Measurements from ENCODE around the gene CSGALNACT2.
"Not testable (repeated sequence)": the region's sequence is repeated elsewhere in the genome, so short reads cannot be mapped to it uniquely, and the experiment has no call there.

Gene CSGALNACT2

DNA sequence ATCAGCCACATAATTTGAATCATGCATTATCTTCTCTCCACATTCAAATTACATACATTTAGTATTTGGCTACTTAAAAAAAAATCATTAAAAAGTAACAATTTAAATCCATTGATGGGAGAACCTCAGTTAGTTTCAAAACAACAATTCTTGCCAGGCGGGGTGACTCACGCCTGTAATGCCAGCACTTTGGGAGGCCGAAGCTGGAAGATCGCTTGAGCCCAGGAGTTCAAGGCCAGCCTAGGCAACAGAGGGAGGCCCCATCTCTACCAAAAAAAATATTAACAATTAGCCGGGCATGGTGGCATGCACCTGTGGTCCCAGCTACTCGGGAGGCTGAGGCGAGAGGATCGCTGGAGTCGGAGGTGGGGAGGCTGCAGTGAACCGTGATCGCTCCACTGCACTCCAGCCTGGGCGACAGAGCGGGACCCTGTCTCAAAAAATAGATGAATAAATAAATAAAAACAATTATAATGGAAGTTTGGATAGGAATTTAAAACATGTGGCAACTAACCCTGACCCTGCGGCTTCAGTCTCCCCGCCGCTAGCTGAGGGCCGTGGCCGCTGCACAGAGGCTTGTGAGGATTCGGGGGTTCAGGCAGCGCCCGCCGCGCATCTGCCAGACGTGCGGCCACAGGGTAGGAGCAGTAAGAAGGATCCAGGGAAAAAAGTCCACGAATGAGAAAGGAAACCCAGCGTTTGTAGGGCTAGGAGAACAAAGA, 1.1 kb upstream of the CSGALNACT2 start:
- no peaks in the 10 kb centered on the region for H3K27me3 ChIP-seq
- peaks cover 6 to 31% (median 20%) of the 10 kb centered on the region in 4 donors for H3K4me1 ChIP-seq
- no peaks in the 10 kb centered on the region for H3K9me3 ChIP-seq
- peak overlapping the region; percentile 85 to 95 for H3K27ac ChIP-seq
- H3K36me3 ChIP-seq = no peaks in the 10 kb centered on the region
- intact Hi-C loops (cut with DNase I; ENCODE audit: low total_unique reads) = no loop called here
- TF ChIP-seq, protein P1, sequence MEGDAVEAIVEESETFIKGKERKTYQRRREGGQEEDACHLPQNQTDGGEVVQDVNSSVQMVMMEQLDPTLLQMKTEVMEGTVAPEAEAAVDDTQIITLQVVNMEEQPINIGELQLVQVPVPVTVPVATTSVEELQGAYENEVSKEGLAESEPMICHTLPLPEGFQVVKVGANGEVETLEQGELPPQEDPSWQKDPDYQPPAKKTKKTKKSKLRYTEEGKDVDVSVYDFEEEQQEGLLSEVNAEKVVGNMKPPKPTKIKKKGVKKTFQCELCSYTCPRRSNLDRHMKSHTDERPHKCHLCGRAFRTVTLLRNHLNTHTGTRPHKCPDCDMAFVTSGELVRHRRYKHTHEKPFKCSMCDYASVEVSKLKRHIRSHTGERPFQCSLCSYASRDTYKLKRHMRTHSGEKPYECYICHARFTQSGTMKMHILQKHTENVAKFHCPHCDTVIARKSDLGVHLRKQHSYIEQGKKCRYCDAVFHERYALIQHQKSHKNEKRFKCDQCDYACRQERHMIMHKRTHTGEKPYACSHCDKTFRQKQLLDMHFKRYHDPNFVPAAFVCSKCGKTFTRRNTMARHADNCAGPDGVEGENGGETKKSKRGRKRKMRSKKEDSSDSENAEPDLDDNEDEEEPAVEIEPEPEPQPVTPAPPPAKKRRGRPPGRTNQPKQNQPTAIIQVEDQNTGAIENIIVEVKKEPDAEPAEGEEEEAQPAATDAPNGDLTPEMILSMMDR (IDR thresholded peaks at IDR 0.05) = no peak
- no peak for DNase-seq
- peak overlapping the region; percentile 87 to 94 for H3K4me3 ChIP-seq

DNA sequence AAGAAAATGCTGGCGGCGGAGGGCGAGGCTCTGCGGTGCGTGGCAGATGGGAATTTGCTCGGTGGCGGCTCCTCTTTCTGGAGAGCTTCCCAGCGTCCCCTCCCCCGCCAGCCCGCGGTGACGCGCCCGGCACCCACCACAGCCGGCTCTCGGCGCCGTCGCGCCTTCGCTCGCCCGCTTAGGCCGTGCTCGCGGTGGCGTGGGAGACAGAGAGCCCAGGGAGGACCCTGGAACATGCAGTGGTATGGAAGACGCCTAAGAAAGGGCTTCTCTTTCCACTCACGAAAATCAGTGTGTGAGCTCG, 576 bp upstream of the CSGALNACT2 start:
- intact Hi-C loops (cut with DNase I; ENCODE audit: low total_unique reads) = no loop called here
- H3K4me3 ChIP-seq = peak overlapping the region; percentile 87 to 94
- peaks cover 6 to 31% (median 20%) of the 10 kb centered on the region in 4 donors for H3K4me1 ChIP-seq

DNA sequence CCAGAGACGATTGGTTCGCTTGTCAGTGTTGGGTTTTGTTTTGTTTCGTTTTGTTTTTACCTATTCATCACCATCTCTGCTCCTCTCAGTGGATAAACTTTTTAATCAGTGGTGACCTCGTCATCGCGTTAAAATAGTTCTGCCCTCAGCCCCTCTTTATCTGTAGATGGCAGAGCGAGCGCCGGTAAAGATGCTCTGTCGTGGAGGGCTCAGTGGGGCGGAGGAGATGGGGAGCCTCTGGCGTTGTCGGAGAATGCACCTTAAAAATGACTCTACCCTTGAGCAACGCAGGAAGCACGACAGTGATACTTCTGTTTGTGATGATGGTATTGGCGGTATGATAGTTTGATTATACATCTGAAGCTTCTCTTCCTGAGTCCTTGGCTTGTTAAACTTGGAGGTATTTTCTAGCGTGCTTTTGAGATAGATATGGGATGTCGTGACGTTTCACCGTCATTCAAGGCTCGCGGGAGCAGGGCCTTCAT, 554 bp downstream of the CSGALNACT2 start:
- H3K4me3 ChIP-seq = peak overlapping the region; percentile 87 to 94
- DNase-seq = no peak
- no peaks in the 10 kb centered on the region for H3K27me3 ChIP-seq
- H3K36me3 ChIP-seq = no peaks in the 10 kb centered on the region
- intact Hi-C loops (cut with DNase I; ENCODE audit: low total_unique reads) = no loop called here
- TF ChIP-seq, protein P1 (IDR thresholded peaks at IDR 0.05) = no peak
- peak overlapping the region; percentile 85 to 95 for H3K27ac ChIP-seq
- peaks cover 6 to 31% (median 20%) of the 10 kb centered on the region in 4 donors for H3K4me1 ChIP-seq
- no peaks in the 10 kb centered on the region for H3K9me3 ChIP-seq

More for the DNA sequence above, 576 bp upstream of the CSGALNACT2 start:
- Histone ChIP-seq H3K27ac (peak overlapping the region; percentile 85 to 95), H3K9me3 (no peaks in the 10 kb centered on the region), H3K27me3 (no peaks in the 10 kb centered on the region), H3K36me3 (no peaks in the 10 kb centered on the region)
- TF ChIP-seq, protein P1 (IDR thresholded peaks at IDR 0.05) = no peak
- DNase-seq = peak in 1 of 2 donors; percentile 69

DNA sequence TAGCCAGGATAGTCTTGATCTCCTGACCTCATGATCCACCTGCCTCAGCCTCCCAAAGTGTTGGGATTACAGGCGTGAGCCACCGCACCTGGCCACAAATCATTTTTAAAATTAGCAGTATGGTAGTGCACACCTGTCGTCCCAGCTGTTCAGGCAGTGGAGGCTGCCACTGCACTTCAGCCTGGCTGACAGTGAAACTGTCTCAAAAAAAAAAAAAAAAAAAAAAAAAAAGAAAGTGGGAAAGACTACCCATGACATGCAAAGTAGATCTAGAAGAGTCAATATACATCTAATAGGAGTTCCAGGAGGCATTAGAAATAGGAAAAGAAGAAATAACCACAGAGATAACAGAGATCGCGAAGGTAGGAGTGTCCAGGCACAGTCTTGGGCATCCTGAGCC, 3.2 kb downstream of the CSGALNACT2 start:
- no peaks in the 10 kb centered on the region for H3K9me3 ChIP-seq
- no peaks in the 10 kb centered on the region for H3K27me3 ChIP-seq
- peaks cover 6 to 26% (median 18%) of the 10 kb centered on the region in 4 donors for H3K4me1 ChIP-seq
- H3K36me3 ChIP-seq = no peaks in the 10 kb centered on the region
- no peak overlapping the region for H3K4me3 ChIP-seq
- intact Hi-C loops (cut with DNase I; ENCODE audit: low total_unique reads) = no loop called here
- DNase-seq = no peak
- TF ChIP-seq, protein P1 (IDR thresholded peaks at IDR 0.05) = no peak
- no peak overlapping the region for H3K27ac ChIP-seq

DNA sequence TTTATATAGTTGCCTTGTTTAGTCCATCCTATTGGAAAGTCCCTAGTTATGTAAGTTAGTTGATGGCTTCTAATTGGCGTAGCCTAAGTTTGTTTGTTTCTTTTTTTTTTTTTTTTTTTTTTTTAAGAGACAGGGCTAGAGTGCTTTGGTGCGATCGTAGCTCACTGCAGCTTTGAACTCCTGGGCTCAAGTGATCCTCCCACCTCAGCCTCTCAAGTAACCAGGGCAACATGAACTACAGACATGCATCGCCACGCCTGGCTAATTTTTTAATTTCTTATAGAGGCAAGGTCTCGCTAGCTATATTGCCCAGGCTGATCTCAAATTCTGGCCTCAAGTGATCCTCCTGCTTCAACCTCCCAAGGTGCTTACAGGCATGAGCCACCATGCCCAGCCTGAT, 7.1 kb downstream of the CSGALNACT2 start:
- Histone ChIP-seq H3K27me3 (no peaks in the 10 kb centered on the region), H3K27ac (no peak overlapping the region), H3K36me3 (no peaks in the 10 kb centered on the region), H3K4me1 (peaks cover 0 to 2% (median 0%) of the 10 kb centered on the region in 4 donors), H3K9me3 (no peaks in the 10 kb centered on the region), H3K4me3 (no peak overlapping the region)
- TF ChIP-seq, protein P1 (IDR thresholded peaks at IDR 0.05) = no peak
- DNase-seq = no peak
- intact Hi-C loops (cut with DNase I; ENCODE audit: low total_unique reads) = no loop called here

DNA sequence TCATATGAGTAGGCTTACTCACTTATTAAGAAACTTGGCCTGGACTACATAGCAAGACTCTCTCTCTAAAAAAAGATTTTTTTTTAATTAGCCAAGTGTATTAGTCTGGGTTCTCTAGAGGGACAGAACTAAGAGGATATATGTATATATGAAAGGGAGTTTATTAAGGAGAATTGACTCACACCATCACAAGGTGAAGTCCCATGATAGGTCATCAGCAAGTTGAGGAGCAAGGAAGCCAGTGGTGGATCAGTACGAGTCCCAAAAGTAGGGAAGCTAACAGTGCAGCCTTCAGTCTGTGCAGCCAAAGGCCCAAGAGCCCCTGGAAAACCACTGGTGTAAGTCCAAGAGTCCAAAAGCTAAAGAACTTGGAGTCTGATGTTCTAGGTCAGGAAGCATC, 7.7 kb downstream of the CSGALNACT2 start:
- intact Hi-C loops (cut with DNase I; ENCODE audit: low total_unique reads); H3K9me3 ChIP-seq; H3K27me3 ChIP-seq: not testable (repeated sequence)

More for the DNA sequence above, 7.7 kb downstream of the CSGALNACT2 start:
- H3K4me1 ChIP-seq, H3K36me3 ChIP-seq, H3K4me3 ChIP-seq, DNase-seq, H3K27ac ChIP-seq: not testable (repeated sequence)

Data from tibial artery (tissue), 4 donors.